ENCODE measurements around the gene PGAP2. TPM values are rescaled to one million over a fixed set of nuclear protein-coding genes. Genes with fewer than 3 reads are reported as not detected.
"Not testable (repeated sequence)": the region's sequence is repeated elsewhere in the genome, so short reads cannot be mapped to it uniquely, and the experiment has no call there.

PGAP2 gene
- total RNA-seq, 1 experiment from 2014 or later = 53.6 TPM

GRCh38 chr11:3859373-3859881, 51.1 kb downstream of the PGAP2 start:
- no peaks in the 10 kb centered on the region for H3K9me3 Mint-ChIP-seq (ENCODE audit: unreplicated experiment)
- Histone ChIP-seq H3K36me3 (ENCODE audit: control insufficient read depth, insufficient read depth, low read length) (no peaks in the 10 kb centered on the region), H3K4me3 (ENCODE audit: low read depth, low read length) (no peak overlapping the region), H3K9me3 (no peaks in the 10 kb centered on the region), H3K4me1 (peaks cover 8% of the 10 kb centered on the region), H3K27me3 (replicated peaks; ENCODE audit: control insufficient read depth, insufficient read depth, low read length) (no peaks in the 10 kb centered on the region)
- no peak overlapping the region for H3K27ac Mint-ChIP-seq (ENCODE audit: unreplicated experiment)
- no TSS peak for BruUV-seq (replicated peaks)
- H3K4me3 Mint-ChIP-seq (ENCODE audit: unreplicated experiment) = no peak overlapping the region
- CTCF ChIA-PET = interaction anchor here (0.7 kb wide), 1 partner anchor 10 kb away, joined by 3 read pairs; no protein-coding TSS in a partner anchor
- peaks cover 26% of the 10 kb centered on the region for H3K4me1 Mint-ChIP-seq (ENCODE audit: low read depth, unreplicated experiment)
- H3K36me3 Mint-ChIP-seq (ENCODE audit: insufficient read depth, unreplicated experiment) = peaks cover 12% of the 10 kb centered on the region
- intact Hi-C loops (cut with micrococcal nuclease; ENCODE audit: unreplicated experiment) = no loop called here
- no peak for DNase-seq
- POLR2A ChIA-PET = no interaction called here
- TF ChIP-seq, protein P1, sequence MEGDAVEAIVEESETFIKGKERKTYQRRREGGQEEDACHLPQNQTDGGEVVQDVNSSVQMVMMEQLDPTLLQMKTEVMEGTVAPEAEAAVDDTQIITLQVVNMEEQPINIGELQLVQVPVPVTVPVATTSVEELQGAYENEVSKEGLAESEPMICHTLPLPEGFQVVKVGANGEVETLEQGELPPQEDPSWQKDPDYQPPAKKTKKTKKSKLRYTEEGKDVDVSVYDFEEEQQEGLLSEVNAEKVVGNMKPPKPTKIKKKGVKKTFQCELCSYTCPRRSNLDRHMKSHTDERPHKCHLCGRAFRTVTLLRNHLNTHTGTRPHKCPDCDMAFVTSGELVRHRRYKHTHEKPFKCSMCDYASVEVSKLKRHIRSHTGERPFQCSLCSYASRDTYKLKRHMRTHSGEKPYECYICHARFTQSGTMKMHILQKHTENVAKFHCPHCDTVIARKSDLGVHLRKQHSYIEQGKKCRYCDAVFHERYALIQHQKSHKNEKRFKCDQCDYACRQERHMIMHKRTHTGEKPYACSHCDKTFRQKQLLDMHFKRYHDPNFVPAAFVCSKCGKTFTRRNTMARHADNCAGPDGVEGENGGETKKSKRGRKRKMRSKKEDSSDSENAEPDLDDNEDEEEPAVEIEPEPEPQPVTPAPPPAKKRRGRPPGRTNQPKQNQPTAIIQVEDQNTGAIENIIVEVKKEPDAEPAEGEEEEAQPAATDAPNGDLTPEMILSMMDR (IDR thresholded peaks at IDR 0.05; ENCODE audit: insufficient read depth in 1 of 2, low read depth in 1 of 2, low read length in 1 of 2, severe bottlenecking in 1 of 2, unreplicated experiment in 1 of 2) = no peak
- no peaks in the 10 kb centered on the region for H3K27me3 Mint-ChIP-seq (ENCODE audit: insufficient read depth, unreplicated experiment)

- no TSS peak for BruUV-seq (replicated peaks)
- ChIA-PET POLR2A (no interaction called here), CTCF (interaction anchor here (0.6 to 0.9 kb wide), 2 partner anchors 11 to 156 kb away, joined by 3 to 4 read pairs; no protein-coding TSS in a partner anchor)
These were observed 52.0 kb downstream of the PGAP2 start for GRCh38 chr11:3860375-3860774.

GRCh38 chr11:3860898-3861393, 52.6 kb downstream of the PGAP2 start:
- H3K9me3 ChIP-seq; intact Hi-C loops (cut with micrococcal nuclease; ENCODE audit: unreplicated experiment); DNase-seq; H3K27me3 ChIP-seq (replicated peaks; ENCODE audit: control insufficient read depth, insufficient read depth, low read length); H3K4me3 ChIP-seq (ENCODE audit: low read depth, low read length); H3K36me3 Mint-ChIP-seq (ENCODE audit: insufficient read depth, unreplicated experiment); H3K36me3 ChIP-seq (ENCODE audit: control insufficient read depth, insufficient read depth, low read length); H3K27ac Mint-ChIP-seq (ENCODE audit: unreplicated experiment); H3K9me3 Mint-ChIP-seq (ENCODE audit: unreplicated experiment); H3K27me3 Mint-ChIP-seq (ENCODE audit: insufficient read depth, unreplicated experiment); POLR2A ChIA-PET; BruUV-seq (replicated peaks); H3K4me3 Mint-ChIP-seq (ENCODE audit: unreplicated experiment): not testable (repeated sequence)
- H3K4me1 Mint-ChIP-seq (ENCODE audit: low read depth, unreplicated experiment) = peaks cover 37% of the 10 kb centered on the region
- CTCF ChIA-PET = interaction anchor here (0.6 to 0.9 kb wide), 2 partner anchors 12 to 156 kb away, joined by 3 to 4 read pairs; no protein-coding TSS in a partner anchor
- H3K4me1 ChIP-seq = peaks cover 19% of the 10 kb centered on the region

More at GRCh38 chr11:3860375-3860774, 52.0 kb downstream of the PGAP2 start:
- Mint-ChIP-seq H3K9me3 (ENCODE audit: unreplicated experiment) (no peaks in the 10 kb centered on the region), H3K4me3 (ENCODE audit: unreplicated experiment) (no peak overlapping the region), H3K36me3 (ENCODE audit: insufficient read depth, unreplicated experiment) (peaks cover 5% of the 10 kb centered on the region), H3K27ac (ENCODE audit: unreplicated experiment) (no peak overlapping the region), H3K27me3 (ENCODE audit: insufficient read depth, unreplicated experiment) (no peaks in the 10 kb centered on the region), H3K4me1 (ENCODE audit: low read depth, unreplicated experiment) (peaks cover 32% of the 10 kb centered on the region)
- intact Hi-C loops (cut with micrococcal nuclease; ENCODE audit: unreplicated experiment) = no loop called here
- no peak overlapping the region for H3K4me3 ChIP-seq (ENCODE audit: low read depth, low read length)
- DNase-seq = no peak
- H3K4me1 ChIP-seq = peaks cover 14% of the 10 kb centered on the region
- TF ChIP-seq, protein P1 (IDR thresholded peaks at IDR 0.05; ENCODE audit: insufficient read depth in 1 of 2, low read depth in 1 of 2, low read length in 1 of 2, severe bottlenecking in 1 of 2, unreplicated experiment in 1 of 2) = no peak
- no peaks in the 10 kb centered on the region for H3K27me3 ChIP-seq (replicated peaks; ENCODE audit: control insufficient read depth, insufficient read depth, low read length)
- H3K9me3 ChIP-seq = no peaks in the 10 kb centered on the region
- no peaks in the 10 kb centered on the region for H3K36me3 ChIP-seq (ENCODE audit: control insufficient read depth, insufficient read depth, low read length)
